Uterus (tissue), 2 donors: Measurements from ENCODE around the gene STK32C.

Experiments used
- POLR2A ChIP-seq, 2 donors: fragments of 450-650 bp; IDR thresholded peaks; one replicate each; pipeline ENCODE4 v1.6.1; 2016; ENCODE audit warnings: antibody characterized with exemption in 2 of 2, mild to moderate bottlenecking in 1 of 2, moderate library complexity in 1 of 2
- TF ChIP-seq, protein P1 (sequence below), 4 experiments: fragments of 200-600 bp in 2 of 4; fragments of 450-650 bp in 2 of 4; sonication (generic) in 2 of 4; IDR thresholded peaks; one replicate each; pipeline ENCODE4 v1.5.1; 2016 to 2019; ENCODE audit warnings: antibody characterized with exemption in 4 of 4, mild to moderate bottlenecking in 2 of 4, moderate library complexity in 1 of 4

GRCh38 chr10:132247943-132248342 lies 59.8 kb downstream of the STK32C start:
- TF ChIP-seq POLR2A (IDR thresholded peaks at IDR 0.05) = no peak
- TF ChIP-seq, protein P1, sequence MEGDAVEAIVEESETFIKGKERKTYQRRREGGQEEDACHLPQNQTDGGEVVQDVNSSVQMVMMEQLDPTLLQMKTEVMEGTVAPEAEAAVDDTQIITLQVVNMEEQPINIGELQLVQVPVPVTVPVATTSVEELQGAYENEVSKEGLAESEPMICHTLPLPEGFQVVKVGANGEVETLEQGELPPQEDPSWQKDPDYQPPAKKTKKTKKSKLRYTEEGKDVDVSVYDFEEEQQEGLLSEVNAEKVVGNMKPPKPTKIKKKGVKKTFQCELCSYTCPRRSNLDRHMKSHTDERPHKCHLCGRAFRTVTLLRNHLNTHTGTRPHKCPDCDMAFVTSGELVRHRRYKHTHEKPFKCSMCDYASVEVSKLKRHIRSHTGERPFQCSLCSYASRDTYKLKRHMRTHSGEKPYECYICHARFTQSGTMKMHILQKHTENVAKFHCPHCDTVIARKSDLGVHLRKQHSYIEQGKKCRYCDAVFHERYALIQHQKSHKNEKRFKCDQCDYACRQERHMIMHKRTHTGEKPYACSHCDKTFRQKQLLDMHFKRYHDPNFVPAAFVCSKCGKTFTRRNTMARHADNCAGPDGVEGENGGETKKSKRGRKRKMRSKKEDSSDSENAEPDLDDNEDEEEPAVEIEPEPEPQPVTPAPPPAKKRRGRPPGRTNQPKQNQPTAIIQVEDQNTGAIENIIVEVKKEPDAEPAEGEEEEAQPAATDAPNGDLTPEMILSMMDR (IDR thresholded peaks at IDR 0.05) = no peak
